Liver (tissue), 9 donors: ENCODE data around the gene IL18BP. TPM values are rescaled to one million over a fixed set of nuclear protein-coding genes. Genes with fewer than 3 reads are reported as not detected.

Source experiments
- DNase-seq: peaks from one replicate; pipeline ENCODE4 v3.0.0-alpha.2; 2017; ENCODE audit warnings: low spot score
- H3K27ac ChIP-seq, 2 donors: one replicate each; pipeline ENCODE4 v1.7.0; 2013; ENCODE audit warnings: inconsistent platforms in 2 of 2, low read length in 2 of 2, control low read depth in 1 of 2, low read depth in 1 of 2, mild to moderate bottlenecking in 1 of 2
- H3K27me3 ChIP-seq, 4 donors: one replicate each; pipeline versions ENCODE4 v1.6.1 to v1.7.0; 2013; ENCODE audit warnings: low read length in 3 of 4, inconsistent platforms in 1 of 4, mild to moderate bottlenecking in 1 of 4, moderate library complexity in 1 of 4; ENCODE audit not compliant: control insufficient read depth in 4 of 4, insufficient read depth in 4 of 4
- H3K36me3 ChIP-seq, 4 donors: one replicate each; pipeline versions ENCODE4 v1.6.1 to v1.7.0; 2013; ENCODE audit warnings: low read length in 3 of 4, mild to moderate bottlenecking in 3 of 4, low read depth in 1 of 4, moderate library complexity in 1 of 4; ENCODE audit not compliant: control insufficient read depth in 4 of 4, insufficient read depth in 3 of 4
- H3K4me1 ChIP-seq, 4 donors: one replicate each; pipeline versions ENCODE4 v1.6.1 to v1.7.0; 2013; ENCODE audit warnings: low read length in 3 of 4, mild to moderate bottlenecking in 3 of 4, moderate library complexity in 1 of 4; ENCODE audit not compliant: control insufficient read depth in 4 of 4, insufficient read depth in 4 of 4
- H3K4me3 ChIP-seq, 3 donors: one replicate each; pipeline versions ENCODE4 v1.6.1 to v1.7.0; 2013; ENCODE audit warnings: low read length in 3 of 3, control low read depth in 1 of 3, low read depth in 1 of 3, mild to moderate bottlenecking in 1 of 3
- H3K9ac ChIP-seq, 2 donors: one replicate each; pipeline ENCODE4 v1.7.0; 2013; ENCODE audit warnings: low read length in 2 of 2, mild to moderate bottlenecking in 2 of 2, moderate library complexity in 2 of 2, control low read depth in 1 of 2, low read depth in 1 of 2
- H3K9me3 ChIP-seq, 4 donors: one replicate each; pipeline versions ENCODE4 v1.6.1 to v1.7.0; 2013; ENCODE audit warnings: low read length in 3 of 4; ENCODE audit not compliant: control insufficient read depth in 4 of 4
- CTCF ChIP-seq: fragments of 150-350 bp; IDR thresholded peaks from 2 replicates; pipeline ENCODE4 v1.5.1; 2017; ENCODE audit warnings: improper control_type of control experiment, low read depth, low read length; ENCODE audit not compliant: missing input control
- FOXA1 ChIP-seq: IDR thresholded peaks from 2 replicates; pipeline ENCODE4 v1.6.1; 2016; ENCODE audit warnings: antibody characterized with exemption
- HNF4A ChIP-seq, 2 donors: conservative IDR thresholded peaks; 2 replicates each; pipeline ENCODE4 v1.6.1; 2016; ENCODE audit warnings: antibody characterized with exemption in 2 of 2, mild to moderate bottlenecking in 2 of 2
- HNF4G ChIP-seq: IDR thresholded peaks from 2 replicates; pipeline ENCODE4 v1.6.1; 2016; ENCODE audit warnings: antibody characterized with exemption
- JUND ChIP-seq, 2 donors: IDR thresholded peaks; 2 replicates each; pipeline ENCODE4 v1.6.1; 2016; ENCODE audit warnings: antibody characterized with exemption in 2 of 2
- MAX ChIP-seq: IDR thresholded peaks from 2 replicates; pipeline ENCODE4 v1.6.1; 2016; ENCODE audit warnings: antibody characterized with exemption
- NR2F2 ChIP-seq: IDR thresholded peaks from 2 replicates; pipeline ENCODE4 v1.6.1; 2016; ENCODE audit warnings: antibody characterized with exemption
- RXRA ChIP-seq, 2 donors: IDR thresholded peaks; 2 replicates each; pipeline ENCODE4 v1.6.1; 2017 to 2018; ENCODE audit warnings: antibody characterized with exemption in 2 of 2, mild to moderate bottlenecking in 1 of 2
- SP1 ChIP-seq: IDR thresholded peaks from 2 replicates; pipeline ENCODE4 v1.6.1; 2018; ENCODE audit warnings: antibody characterized with exemption, mild to moderate bottlenecking
- YY1 ChIP-seq: IDR thresholded peaks from 2 replicates; pipeline ENCODE4 v1.6.1; 2016; ENCODE audit warnings: antibody characterized with exemption, mild to moderate bottlenecking
- ZBTB33 ChIP-seq: IDR thresholded peaks from 2 replicates; pipeline ENCODE4 v1.6.1; 2016; ENCODE audit warnings: antibody characterized with exemption
- WGBS: extraction: QIAGEN DNeasy Blood & Tissue Kit; methylation state at CpG from one replicate; pipeline ENCODE4 v1.1.7; 2013; 5-methylcytosine and 5-hydroxymethylcytosine counted together
- polyA plus RNA-seq, 2 donors: library from polyadenylated mRNA; stranded (reverse) in 1 of 2; unstranded in 1 of 2; fragments of 200-250 nt in 1 of 2; fragments of >200 nt in 1 of 2; fragmentation: Nextera tagmentation in 1 of 2; extraction: Ambion mirVana in 1 of 2; gene quantifications; one replicate each; pipeline versions ENCODE4 v1.2.1 to v1.2.3, GENCODE V29; 2013 to 2015
- total RNA-seq, 2 donors: library from RNA; depleted of rRNA; stranded (reverse); fragments of >200 nt; gene quantifications; one replicate each; pipeline ENCODE4 v1.2.3, GENCODE V29; 2014
- TF ChIP-seq, protein P1 (sequence below): IDR thresholded peaks from 2 replicates; pipeline ENCODE4 v1.6.1; 2016; ENCODE audit warnings: antibody characterized with exemption
- TF ChIP-seq, protein P2 (sequence below): IDR thresholded peaks from 2 replicates; pipeline ENCODE4 v1.6.1; 2016; ENCODE audit warnings: antibody characterized with exemption, mild to moderate bottlenecking
- donor health status: healthy.
- donor health status: healthy.
- donor health status: healthy.
- donor health status: healthy.
- donor health status: healthy.

Gene IL18BP
- total and polyA plus RNA-seq, 4 donors = 2.4 to 6.3 (median 4.3) TPM

- H3K4me3 ChIP-seq = no peak overlapping the region
- no peaks in the 10 kb centered on the region for H3K27me3 ChIP-seq
- H3K9ac ChIP-seq = no peak overlapping the region
- H3K27ac ChIP-seq = no peak overlapping the region
- no peaks in the 10 kb centered on the region for H3K9me3 ChIP-seq
- no peak for TF ChIP-seq FOXA1
- TF ChIP-seq CTCF = no peak
- no peak for TF ChIP-seq MAX
- no peak for TF ChIP-seq JUND (IDR thresholded peaks at IDR 0.05)
- TF ChIP-seq NR2F2 = no peak
- peaks cover 2 to 14% (median 8%) of the 10 kb centered on the region in 4 donors for H3K4me1 ChIP-seq
- no peak for DNase-seq
- peaks cover 0 to 3% (median 2%) of the 10 kb centered on the region in 4 donors for H3K36me3 ChIP-seq
- WGBS = 93% methylated on average over 3 of the region's 3 CpGs
Measured at GRCh38 chr11:71994786-71995185, 3.9 kb upstream of the IL18BP start.

- TF ChIP-seq RXRA (IDR thresholded peaks at IDR 0.05) = no peak
- no peak for TF ChIP-seq SP1
- TF ChIP-seq, protein P1, sequence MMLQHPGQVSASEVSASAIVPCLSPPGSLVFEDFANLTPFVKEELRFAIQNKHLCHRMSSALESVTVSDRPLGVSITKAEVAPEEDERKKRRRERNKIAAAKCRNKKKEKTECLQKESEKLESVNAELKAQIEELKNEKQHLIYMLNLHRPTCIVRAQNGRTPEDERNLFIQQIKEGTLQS = no peak
- TF ChIP-seq, protein P2, sequence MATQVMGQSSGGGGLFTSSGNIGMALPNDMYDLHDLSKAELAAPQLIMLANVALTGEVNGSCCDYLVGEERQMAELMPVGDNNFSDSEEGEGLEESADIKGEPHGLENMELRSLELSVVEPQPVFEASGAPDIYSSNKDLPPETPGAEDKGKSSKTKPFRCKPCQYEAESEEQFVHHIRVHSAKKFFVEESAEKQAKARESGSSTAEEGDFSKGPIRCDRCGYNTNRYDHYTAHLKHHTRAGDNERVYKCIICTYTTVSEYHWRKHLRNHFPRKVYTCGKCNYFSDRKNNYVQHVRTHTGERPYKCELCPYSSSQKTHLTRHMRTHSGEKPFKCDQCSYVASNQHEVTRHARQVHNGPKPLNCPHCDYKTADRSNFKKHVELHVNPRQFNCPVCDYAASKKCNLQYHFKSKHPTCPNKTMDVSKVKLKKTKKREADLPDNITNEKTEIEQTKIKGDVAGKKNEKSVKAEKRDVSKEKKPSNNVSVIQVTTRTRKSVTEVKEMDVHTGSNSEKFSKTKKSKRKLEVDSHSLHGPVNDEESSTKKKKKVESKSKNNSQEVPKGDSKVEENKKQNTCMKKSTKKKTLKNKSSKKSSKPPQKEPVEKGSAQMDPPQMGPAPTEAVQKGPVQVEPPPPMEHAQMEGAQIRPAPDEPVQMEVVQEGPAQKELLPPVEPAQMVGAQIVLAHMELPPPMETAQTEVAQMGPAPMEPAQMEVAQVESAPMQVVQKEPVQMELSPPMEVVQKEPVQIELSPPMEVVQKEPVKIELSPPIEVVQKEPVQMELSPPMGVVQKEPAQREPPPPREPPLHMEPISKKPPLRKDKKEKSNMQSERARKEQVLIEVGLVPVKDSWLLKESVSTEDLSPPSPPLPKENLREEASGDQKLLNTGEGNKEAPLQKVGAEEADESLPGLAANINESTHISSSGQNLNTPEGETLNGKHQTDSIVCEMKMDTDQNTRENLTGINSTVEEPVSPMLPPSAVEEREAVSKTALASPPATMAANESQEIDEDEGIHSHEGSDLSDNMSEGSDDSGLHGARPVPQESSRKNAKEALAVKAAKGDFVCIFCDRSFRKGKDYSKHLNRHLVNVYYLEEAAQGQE = no peak
- no peak overlapping the region for H3K4me3 ChIP-seq
- H3K36me3 ChIP-seq = peaks cover 0 to 2% (median under 1%) of the 10 kb centered on the region in 4 donors
- H3K9me3 ChIP-seq = no peaks in the 10 kb centered on the region
- H3K27ac ChIP-seq = no peak overlapping the region
- no peak for DNase-seq
- no peaks in the 10 kb centered on the region for H3K27me3 ChIP-seq
- H3K4me1 ChIP-seq = peaks cover 2 to 17% (median 10%) of the 10 kb centered on the region in 4 donors
- WGBS = 95% methylated on average over 3 of the region's 3 CpGs
- H3K9ac ChIP-seq = no peak overlapping the region
Measured at GRCh38 chr11:71995726-71996291, 2.9 kb upstream of the IL18BP start.

DNA sequence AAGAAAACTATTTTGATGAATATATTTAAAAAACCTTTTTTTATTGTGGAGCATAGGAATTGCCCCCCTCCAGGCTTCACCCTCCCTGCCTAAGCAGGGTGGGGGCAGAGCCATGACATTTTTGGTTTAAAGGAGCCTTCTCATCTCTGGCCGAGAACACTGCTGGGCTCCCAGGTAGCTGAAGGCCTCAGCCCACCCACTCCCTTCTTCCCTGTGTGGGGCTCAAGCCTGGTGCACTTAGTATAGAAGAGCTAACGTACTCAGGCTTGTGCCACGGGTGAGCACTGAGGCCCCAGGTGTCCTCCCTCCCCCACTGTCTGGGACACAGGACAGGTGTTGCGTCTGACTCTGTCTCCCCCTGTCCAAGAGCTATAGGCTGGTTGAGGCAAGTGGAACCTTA is 2.2 kb upstream of the IL18BP start:
- WGBS = 95% methylated on average over 4 of the region's 4 CpGs
- no peak for DNase-seq
- H3K4me1 ChIP-seq = peaks cover 2 to 17% (median 10%) of the 10 kb centered on the region in 4 donors
- TF ChIP-seq NR2F2 = no peak
- TF ChIP-seq CTCF = no peak
- TF ChIP-seq HNF4G = no peak
- no peak for TF ChIP-seq JUND (IDR thresholded peaks at IDR 0.05)
- TF ChIP-seq ZBTB33 = no peak
- TF ChIP-seq HNF4A (conservative IDR thresholded peaks at IDR 0.05) = no peak
- TF ChIP-seq YY1 = no peak

More for the DNA sequence above, 2.2 kb upstream of the IL18BP start:
- H3K27me3 ChIP-seq = no peaks in the 10 kb centered on the region
- no peak overlapping the region for H3K4me3 ChIP-seq
- peaks cover 0 to 3% (median 1%) of the 10 kb centered on the region in 4 donors for H3K36me3 ChIP-seq
- no peak overlapping the region for H3K27ac ChIP-seq
- H3K9me3 ChIP-seq = no peaks in the 10 kb centered on the region
- no peak overlapping the region for H3K9ac ChIP-seq
